HEK293 (cell line): ENCODE results near the gene PRR35.
A peak's percentile ranks its signal among the peaks of the same experiment; 100 is the strongest.

Source experiments
- CTCF ChIA-PET: fragments of 350-600 bp; formaldehyde crosslinking; extraction: SDS; loops from one replicate; lab custom pipeline; 2021; ENCODE audit warnings: antibody characterized with exemption; lab: Yijun Ruan, JAX
- POLR2A ChIA-PET: fragments of 300-600 bp; formaldehyde crosslinking; extraction: SDS; loops from one replicate; lab custom pipeline; 2020; ENCODE audit warnings: antibody characterized with exemption, inconsistent platforms; lab: Yijun Ruan, JAX
- H3K27ac ChIP-seq: fragments of 200-500 bp; sonication (Bioruptor generic); 2 replicates; pipeline ENCODE4 v1.5.1; 2014; ENCODE audit warnings: low read depth, low read length, control low read depth, inconsistent platforms; ENCODE audit errors: extremely low read depth
- H3K36me3 ChIP-seq, 2 experiments: fragments of 200-500 bp in 1 of 2; sonication (Bioruptor generic) in 1 of 2; 1 replicate in 1 of 2; 2 replicates in 1 of 2; pipeline ENCODE4 v1.5.1; 2014 to 2017; ENCODE audit warnings: inconsistent platforms in 2 of 2, low read length in 2 of 2; ENCODE audit not compliant: control insufficient read depth in 2 of 2, insufficient read depth in 1 of 2
- H3K4me1 ChIP-seq: fragments of 200-500 bp; sonication (Bioruptor generic); 2 replicates; pipeline ENCODE4 v1.5.1; 2014; ENCODE audit warnings: mild to moderate bottlenecking, low read length, inconsistent platforms; ENCODE audit not compliant: control insufficient read depth, insufficient read depth
- H3K4me3 ChIP-seq: 2 replicates; pipeline ENCODE4 v1.5.1; 2011; ENCODE audit warnings: low read depth, mild to moderate bottlenecking, control low read depth, low read length, moderate library complexity
- H3K9me3 ChIP-seq: fragments of 200-500 bp; sonication (Bioruptor generic); 2 replicates; pipeline ENCODE4 v1.5.1; 2014; ENCODE audit warnings: low read depth, low read length, inconsistent platforms; ENCODE audit not compliant: control insufficient read depth, insufficient read depth
- GLIS2 ChIP-seq: fragments of 450-650 bp; formaldehyde crosslinking; IDR thresholded peaks from 2 replicates; pipeline ENCODE4 v1.5.1; 2016; ENCODE audit warnings: missing biosample characterization, missing genetic modification characterization
- MZF1 ChIP-seq: fragments of 450-650 bp; formaldehyde crosslinking; IDR thresholded peaks from 2 replicates; pipeline ENCODE4 v1.5.1; 2017; ENCODE audit warnings: missing biosample characterization, missing genetic modification characterization, borderline replicate concordance
- TRIM28 ChIP-seq: IDR thresholded peaks from 2 replicates; pipeline ENCODE4 v1.6.1; 2011; ENCODE audit warnings: low read length, control low read depth, borderline replicate concordance
- WT1 ChIP-seq: fragments of 450-650 bp; formaldehyde crosslinking; IDR thresholded peaks from 2 replicates; pipeline ENCODE4 v1.5.1; 2016; ENCODE audit warnings: missing biosample characterization, missing genetic modification characterization
- ZBTB26 ChIP-seq: fragments of 450-650 bp; formaldehyde crosslinking; optimal IDR thresholded peaks from 2 replicates; pipeline ENCODE3; 2016; ENCODE audit warnings: missing biosample characterization, mild to moderate bottlenecking, missing genetic modification characterization
- ZBTB7A ChIP-seq: fragments of 450-650 bp; formaldehyde crosslinking; IDR thresholded peaks from 2 replicates; pipeline ENCODE4 v1.5.1; 2016; ENCODE audit warnings: low read depth, missing biosample characterization, missing genetic modification characterization
- ZIC2 ChIP-seq: fragments of 450-650 bp; formaldehyde crosslinking; IDR thresholded peaks from 2 replicates; pipeline ENCODE4 v1.5.1; 2016; ENCODE audit warnings: missing biosample characterization, missing genetic modification characterization
- ZNF132 ChIP-seq: fragments of 450-650 bp; formaldehyde crosslinking; IDR thresholded peaks from 2 replicates; pipeline ENCODE4 v1.5.1; 2017; ENCODE audit warnings: missing biosample characterization, missing genetic modification characterization, borderline replicate concordance
- ZNF133 ChIP-seq: fragments of 450-650 bp; formaldehyde crosslinking; IDR thresholded peaks from 2 replicates; pipeline ENCODE4 v1.5.1; 2016; ENCODE audit warnings: missing biosample characterization, missing genetic modification characterization
- ZNF155 ChIP-seq: fragments of 450-650 bp; formaldehyde crosslinking; IDR thresholded peaks from 2 replicates; pipeline ENCODE4 v1.5.1; 2016; ENCODE audit warnings: missing biosample characterization, missing genetic modification characterization
- ZNF18 ChIP-seq: fragments of 450-650 bp; formaldehyde crosslinking; IDR thresholded peaks from 2 replicates; pipeline ENCODE4 v1.5.1; 2016; ENCODE audit warnings: missing biosample characterization, missing genetic modification characterization
- ZNF19 ChIP-seq: fragments of 450-650 bp; formaldehyde crosslinking; IDR thresholded peaks from 2 replicates; pipeline ENCODE4; 2016; ENCODE audit warnings: missing biosample characterization, missing genetic modification characterization, low read depth
- ZNF311 ChIP-seq: fragments of 450-650 bp; formaldehyde crosslinking; IDR thresholded peaks from 2 replicates; pipeline ENCODE4 v1.5.1; 2017; ENCODE audit warnings: missing biosample characterization, missing genetic modification characterization, borderline replicate concordance
- ZNF354C ChIP-seq: fragments of 450-650 bp; formaldehyde crosslinking; IDR thresholded peaks from 2 replicates; pipeline ENCODE4 v1.5.1; 2016; ENCODE audit warnings: missing biosample characterization, missing genetic modification characterization, low read depth, borderline replicate concordance
- ZNF473 ChIP-seq: fragments of 450-650 bp; formaldehyde crosslinking; IDR thresholded peaks from 2 replicates; pipeline ENCODE4 v1.5.1; 2017; ENCODE audit warnings: missing biosample characterization, missing genetic modification characterization
- ZNF530 ChIP-seq: fragments of 450-650 bp; formaldehyde crosslinking; IDR thresholded peaks from 2 replicates; pipeline ENCODE4 v1.5.1; 2016; ENCODE audit warnings: low read depth, missing biosample characterization, missing genetic modification characterization
- ZNF558 ChIP-seq: fragments of 450-650 bp; formaldehyde crosslinking; IDR thresholded peaks from 2 replicates; pipeline ENCODE4 v1.5.1; 2016; ENCODE audit warnings: missing biosample characterization, missing genetic modification characterization
- ZSCAN5A ChIP-seq: fragments of 450-650 bp; formaldehyde crosslinking; IDR thresholded peaks from 2 replicates; pipeline ENCODE4 v1.5.1; 2016; ENCODE audit warnings: missing biosample characterization, missing genetic modification characterization

The PRR35 gene

GRCh38 chr16:539901-540530, 20.2 kb upstream of the PRR35 start:
- Histone ChIP-seq H3K27ac (no peak overlapping the region), H3K9me3 (no peaks in the 10 kb centered on the region), H3K36me3 (peaks cover 0 to 46% of the 10 kb centered on the region in 2 experiments; a peak in 2 of 3 replicates), H3K4me1 (no peaks in the 10 kb centered on the region), H3K4me3 (no peak overlapping the region)
- CTCF ChIA-PET = interaction anchor here (0.6 kb wide), 1 partner anchor 13 kb away, joined by 3 read pairs; no protein-coding TSS in a partner anchor
- TF ChIP-seq TRIM28 = no peak
- peak; percentile 45; the same call in 1 of the 2 replicates for TF ChIP-seq ZIC2 (tag by site-specific recombination)
- TF ChIP-seq ZNF155 (tag by site-specific recombination) = no peak
- no peak for TF ChIP-seq MZF1
- POLR2A ChIA-PET = no interaction called here

GRCh38 chr16:540645-541340, 19.4 kb upstream of the PRR35 start:
- no peaks in the 10 kb centered on the region for H3K4me1 ChIP-seq
- H3K4me3 ChIP-seq = no peak overlapping the region
- POLR2A ChIA-PET = no interaction called here
- peaks cover 0 to 46% of the 10 kb centered on the region in 2 experiments; a peak in 2 of 3 replicates for H3K36me3 ChIP-seq
- CTCF ChIA-PET = interaction anchor here (0.6 kb wide), 1 partner anchor 14 kb away, joined by 3 read pairs; no protein-coding TSS in a partner anchor
- no peak overlapping the region for H3K27ac ChIP-seq
- no peaks in the 10 kb centered on the region for H3K9me3 ChIP-seq
- no peak for TF ChIP-seq ZNF473 (tag by site-specific recombination)
- TF ChIP-seq ZNF19 (tag by site-specific recombination) = no peak
- no peak for TF ChIP-seq ZNF311 (tag by site-specific recombination)
- no peak for TF ChIP-seq ZNF133
- no peak for TF ChIP-seq ZSCAN5A (tag by site-specific recombination)
- TF ChIP-seq ZNF354C (tag by site-specific recombination) = no peak

GRCh38 chr16:543301-544164, 16.7 kb upstream of the PRR35 start:
- no peak overlapping the region for H3K27ac ChIP-seq
- TF ChIP-seq ZIC2 (tag by site-specific recombination) = peak; percentile 12; the same call in 1 of the 2 replicates
- TF ChIP-seq GLIS2 (tag by site-specific recombination) = peak; percentile 29; the same call in 1 of the 2 replicates
- TF ChIP-seq ZNF530 = no peak
- TF ChIP-seq, all 188 proteins: peak for 2
- H3K4me1 ChIP-seq = no peaks in the 10 kb centered on the region
- CTCF ChIA-PET = no interaction called here
- no peak overlapping the region for H3K4me3 ChIP-seq
- POLR2A ChIA-PET = interaction anchor here (0.5 to 0.9 kb wide), 2 partner anchors 15 to 44 kb away, joined by 3 to 5 read pairs; no protein-coding TSS in a partner anchor
- H3K36me3 ChIP-seq = peaks cover 0 to 32% of the 10 kb centered on the region in 2 experiments; a peak in 2 of 3 replicates
- H3K9me3 ChIP-seq = no peaks in the 10 kb centered on the region

GRCh38 chr16:544517-544916, 15.7 kb upstream of the PRR35 start:
- ChIA-PET POLR2A (no interaction called here), CTCF (no interaction called here)
- Histone ChIP-seq H3K4me3 (no peak overlapping the region), H3K9me3 (no peaks in the 10 kb centered on the region), H3K27ac (no peak overlapping the region), H3K4me1 (no peaks in the 10 kb centered on the region), H3K36me3 (peaks cover 0 to 32% of the 10 kb centered on the region in 2 experiments; a peak in 2 of 3 replicates)
- no peak for TF ChIP-seq ZBTB7A (tag by site-specific recombination)
- TF ChIP-seq ZBTB26 (tag by site-specific recombination) = no peak
- no peak for TF ChIP-seq ZNF132 (tag by site-specific recombination)
- no peak for TF ChIP-seq ZNF18 (tag by site-specific recombination)
- TF ChIP-seq ZSCAN5A (tag by site-specific recombination) = no peak
- no peak for TF ChIP-seq ZNF558
- peak; percentile 69 for TF ChIP-seq WT1 (tag by site-specific recombination)
